Glutamatergic neuron (in vitro differentiated cells): Measurements from ENCODE around the gene KIF26B. TPM values are rescaled to one million over a fixed set of nuclear protein-coding genes. Genes with fewer than 3 reads are reported as not detected.

Experiments
- DNase-seq: peaks from one replicate; pipeline ENCODE4 v3.0.0; 2022
- H3K27ac Mint-ChIP-seq: one replicate; pipeline ENCODE4 v1.8.0; 2020; ENCODE audit warnings: mild to moderate bottlenecking, mixed read lengths, inconsistent platforms; ENCODE audit not compliant: unreplicated experiment
- H3K27me3 Mint-ChIP-seq: one replicate; pipeline ENCODE4 v1.8.0; 2020; ENCODE audit warnings: mild to moderate bottlenecking, moderate library complexity, mixed read lengths, inconsistent platforms; ENCODE audit not compliant: unreplicated experiment
- H3K36me3 Mint-ChIP-seq: one replicate; pipeline ENCODE4 v1.8.0; 2020; ENCODE audit warnings: mild to moderate bottlenecking, mixed read lengths, inconsistent platforms; ENCODE audit not compliant: unreplicated experiment
- H3K4me1 Mint-ChIP-seq: one replicate; pipeline ENCODE4 v1.8.0; 2020; ENCODE audit warnings: mild to moderate bottlenecking, low read depth, mixed read lengths, inconsistent platforms; ENCODE audit not compliant: unreplicated experiment
- H3K4me3 Mint-ChIP-seq: one replicate; pipeline ENCODE4 v1.8.0; 2020; ENCODE audit warnings: mild to moderate bottlenecking, mixed read lengths, inconsistent platforms; ENCODE audit not compliant: unreplicated experiment
- H3K9me3 Mint-ChIP-seq: one replicate; pipeline ENCODE4 v1.8.0; 2020; ENCODE audit warnings: mild to moderate bottlenecking, moderate library complexity, mixed read lengths, inconsistent platforms; ENCODE audit not compliant: unreplicated experiment
- total RNA-seq: library from RNA; stranded (reverse); fragmentation: NEBNext Ultra II Directional; extraction: Animal tissue kit (Norgen Biotek cat#: 25700); gene quantifications from one replicate; pipeline ENCODE4 v1.2.1, GENCODE V29; 2021; ENCODE audit not compliant: unreplicated experiment
- TF ChIP-seq, protein P1 (sequence below): fragments of 200-600 bp; sonication (generic); IDR thresholded peaks from one replicate; pipeline ENCODE4 v1.5.0; 2021; ENCODE audit not compliant: partially characterized antibody, unreplicated experiment

Gene KIF26B
- total RNA-seq, 1 donor from 2014 or later, result 2.4 TPM

DNA sequence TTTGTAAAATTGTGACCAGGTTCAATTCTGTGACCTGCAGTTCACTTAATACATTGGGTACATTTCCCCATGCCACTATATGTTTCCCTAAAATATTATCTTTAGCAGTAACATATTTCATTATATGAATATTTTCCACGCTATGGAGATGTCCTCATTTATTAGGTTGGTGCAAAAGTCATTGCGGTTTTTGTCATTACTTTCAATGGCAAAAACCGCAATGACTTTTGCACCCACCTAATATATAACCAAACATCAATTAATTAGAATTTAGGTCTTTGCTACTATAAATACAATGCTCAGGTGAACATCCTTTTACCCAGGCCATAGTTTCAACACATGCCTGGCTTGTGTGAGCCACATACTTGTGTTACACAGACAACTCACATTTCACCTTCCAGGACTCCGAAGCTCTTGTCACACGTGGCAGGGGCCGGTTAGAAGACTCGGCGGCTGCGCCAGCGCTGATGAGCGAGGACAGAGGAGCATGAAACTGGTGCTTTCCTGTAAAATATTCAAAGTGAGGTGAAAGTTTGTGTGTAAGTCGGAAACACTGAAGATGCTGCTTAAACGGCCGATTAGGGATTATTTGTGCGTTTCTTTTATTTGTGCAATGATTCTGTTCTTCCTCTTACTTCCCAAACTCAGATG lies 215.5 kb downstream of the KIF26B start:
- peaks cover 18% of the 10 kb centered on the region for H3K36me3 Mint-ChIP-seq
- DNase-seq, result no peak
- H3K4me1 Mint-ChIP-seq, result peaks cover 2% of the 10 kb centered on the region
- H3K4me3 Mint-ChIP-seq, result no peak overlapping the region
- H3K9me3 Mint-ChIP-seq, result peaks cover 2% of the 10 kb centered on the region
- peak overlapping the region; percentile 48 for H3K27ac Mint-ChIP-seq
- TF ChIP-seq, protein P1, sequence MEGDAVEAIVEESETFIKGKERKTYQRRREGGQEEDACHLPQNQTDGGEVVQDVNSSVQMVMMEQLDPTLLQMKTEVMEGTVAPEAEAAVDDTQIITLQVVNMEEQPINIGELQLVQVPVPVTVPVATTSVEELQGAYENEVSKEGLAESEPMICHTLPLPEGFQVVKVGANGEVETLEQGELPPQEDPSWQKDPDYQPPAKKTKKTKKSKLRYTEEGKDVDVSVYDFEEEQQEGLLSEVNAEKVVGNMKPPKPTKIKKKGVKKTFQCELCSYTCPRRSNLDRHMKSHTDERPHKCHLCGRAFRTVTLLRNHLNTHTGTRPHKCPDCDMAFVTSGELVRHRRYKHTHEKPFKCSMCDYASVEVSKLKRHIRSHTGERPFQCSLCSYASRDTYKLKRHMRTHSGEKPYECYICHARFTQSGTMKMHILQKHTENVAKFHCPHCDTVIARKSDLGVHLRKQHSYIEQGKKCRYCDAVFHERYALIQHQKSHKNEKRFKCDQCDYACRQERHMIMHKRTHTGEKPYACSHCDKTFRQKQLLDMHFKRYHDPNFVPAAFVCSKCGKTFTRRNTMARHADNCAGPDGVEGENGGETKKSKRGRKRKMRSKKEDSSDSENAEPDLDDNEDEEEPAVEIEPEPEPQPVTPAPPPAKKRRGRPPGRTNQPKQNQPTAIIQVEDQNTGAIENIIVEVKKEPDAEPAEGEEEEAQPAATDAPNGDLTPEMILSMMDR, result no peak
- peaks cover 10% of the 10 kb centered on the region for H3K27me3 Mint-ChIP-seq

DNA sequence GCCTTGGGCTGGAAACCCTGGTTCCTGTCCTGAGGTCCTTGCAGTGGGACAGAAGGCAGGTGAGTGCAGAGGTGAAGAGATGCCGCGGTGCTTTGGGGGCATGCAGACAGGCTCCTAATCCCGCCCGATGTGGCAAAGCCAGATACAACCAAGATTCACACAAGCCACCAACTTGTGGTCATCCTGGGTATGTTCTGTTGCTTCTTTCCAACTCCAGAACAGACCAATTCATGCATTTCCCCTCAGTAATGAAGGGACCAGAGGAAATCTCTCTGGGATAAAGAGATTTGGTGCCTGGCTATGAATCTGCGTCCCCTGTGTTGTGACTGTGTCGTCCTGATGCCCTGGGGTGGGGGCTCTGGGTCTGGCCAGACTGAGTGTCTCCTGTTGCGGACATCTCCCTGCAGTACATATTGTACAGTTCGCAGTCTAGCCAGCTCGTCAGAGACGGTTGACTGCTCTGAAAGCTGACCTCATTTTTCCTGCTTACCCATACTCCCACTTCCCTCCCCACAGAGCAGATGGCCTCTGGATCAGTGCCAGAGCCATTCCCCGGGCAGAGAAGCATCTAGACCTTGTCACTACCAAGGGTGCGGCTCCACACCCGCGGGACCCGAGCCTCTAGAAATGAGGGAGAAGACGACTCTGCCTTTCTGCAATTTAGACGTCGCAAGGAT lies 216.3 kb downstream of the KIF26B start:
- H3K4me1 Mint-ChIP-seq, result peaks cover 2% of the 10 kb centered on the region

DNA sequence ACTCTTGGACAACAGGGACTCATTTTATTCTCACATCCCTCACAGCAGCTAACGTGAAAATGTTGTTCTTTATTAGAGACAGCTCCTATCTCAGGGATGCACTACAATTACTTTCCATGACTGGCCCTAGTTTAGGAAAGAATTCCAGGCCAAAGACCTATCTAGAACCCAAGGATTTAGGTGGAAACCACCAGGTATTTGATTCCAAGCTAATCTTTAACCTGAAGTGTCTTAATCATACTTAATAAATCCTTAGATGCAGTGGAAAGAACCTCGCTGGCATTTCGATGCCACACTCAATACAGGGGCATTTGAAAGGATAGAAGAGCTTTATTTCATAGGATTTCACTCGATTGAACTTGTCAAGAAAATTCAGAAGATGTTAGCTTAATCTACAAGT lies 218.3 kb downstream of the KIF26B start:
- DNase-seq, result no peak
- TF ChIP-seq, protein P1, result no peak
- Mint-ChIP-seq H3K27me3 (peaks cover 6% of the 10 kb centered on the region), H3K36me3 (peaks cover 18% of the 10 kb centered on the region), H3K4me3 (no peak overlapping the region), H3K9me3 (no peaks in the 10 kb centered on the region), H3K4me1 (peaks cover 2% of the 10 kb centered on the region), H3K27ac (no peak overlapping the region)

More for the DNA sequence above, 216.3 kb downstream of the KIF26B start:
- Mint-ChIP-seq H3K9me3 (peaks cover 2% of the 10 kb centered on the region), H3K27me3 (peaks cover 8% of the 10 kb centered on the region), H3K36me3 (peaks cover 18% of the 10 kb centered on the region), H3K27ac (peak overlapping the region; percentile 46), H3K4me3 (no peak overlapping the region)
- peak; percentile 35 for DNase-seq
- TF ChIP-seq, protein P1, result no peak

DNA sequence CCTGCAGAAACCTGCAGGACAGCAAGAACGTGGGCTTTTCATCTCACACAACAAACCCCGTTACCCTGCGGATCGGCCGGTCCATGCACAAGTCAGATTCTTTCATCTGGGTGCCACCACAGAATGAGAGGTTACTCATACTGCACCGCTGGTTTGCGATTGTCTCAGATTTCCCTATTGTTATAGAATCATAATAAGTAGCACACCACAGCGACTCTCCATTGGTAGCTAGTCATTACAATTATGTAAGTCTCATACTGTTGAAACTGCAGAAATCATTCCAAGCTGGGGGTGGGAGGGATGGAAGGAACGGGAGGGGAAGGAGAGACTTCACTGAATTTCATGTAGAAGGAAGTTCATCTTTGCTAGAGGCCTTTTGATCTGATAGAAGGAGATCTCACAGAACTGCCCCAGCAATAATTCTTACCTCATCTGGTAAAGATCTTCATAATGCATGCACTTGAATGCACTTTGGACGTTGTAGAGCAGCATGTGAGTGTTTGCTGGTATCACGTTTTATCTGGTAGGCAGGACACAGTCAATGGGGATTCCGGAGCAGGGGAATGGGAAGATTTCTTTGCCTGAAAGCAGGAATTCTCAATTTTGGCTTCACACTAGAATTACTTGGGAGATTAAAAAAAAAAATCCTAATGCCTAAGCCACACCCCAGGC lies 221.1 kb downstream of the KIF26B start:
- Mint-ChIP-seq H3K4me3 (no peak overlapping the region), H3K36me3 (peaks cover 18% of the 10 kb centered on the region), H3K27me3 (peaks cover 4% of the 10 kb centered on the region), H3K4me1 (peaks cover 2% of the 10 kb centered on the region), H3K9me3 (no peaks in the 10 kb centered on the region), H3K27ac (no peak overlapping the region)
- DNase-seq, result no peak
- TF ChIP-seq, protein P1, result no peak
